HG02938 (cell line): ENCODE measurements around the gene EIF4EBP2.

Source experiments
- ATAC-seq: cut with Tn5 transposase; IDR thresholded peaks from one replicate; pipeline ENCODE4 v1.9.1; 2021; ENCODE audit warnings: mild to moderate bottlenecking, moderate library complexity; ENCODE audit not compliant: unreplicated experiment

EIF4EBP2 gene

DNA sequence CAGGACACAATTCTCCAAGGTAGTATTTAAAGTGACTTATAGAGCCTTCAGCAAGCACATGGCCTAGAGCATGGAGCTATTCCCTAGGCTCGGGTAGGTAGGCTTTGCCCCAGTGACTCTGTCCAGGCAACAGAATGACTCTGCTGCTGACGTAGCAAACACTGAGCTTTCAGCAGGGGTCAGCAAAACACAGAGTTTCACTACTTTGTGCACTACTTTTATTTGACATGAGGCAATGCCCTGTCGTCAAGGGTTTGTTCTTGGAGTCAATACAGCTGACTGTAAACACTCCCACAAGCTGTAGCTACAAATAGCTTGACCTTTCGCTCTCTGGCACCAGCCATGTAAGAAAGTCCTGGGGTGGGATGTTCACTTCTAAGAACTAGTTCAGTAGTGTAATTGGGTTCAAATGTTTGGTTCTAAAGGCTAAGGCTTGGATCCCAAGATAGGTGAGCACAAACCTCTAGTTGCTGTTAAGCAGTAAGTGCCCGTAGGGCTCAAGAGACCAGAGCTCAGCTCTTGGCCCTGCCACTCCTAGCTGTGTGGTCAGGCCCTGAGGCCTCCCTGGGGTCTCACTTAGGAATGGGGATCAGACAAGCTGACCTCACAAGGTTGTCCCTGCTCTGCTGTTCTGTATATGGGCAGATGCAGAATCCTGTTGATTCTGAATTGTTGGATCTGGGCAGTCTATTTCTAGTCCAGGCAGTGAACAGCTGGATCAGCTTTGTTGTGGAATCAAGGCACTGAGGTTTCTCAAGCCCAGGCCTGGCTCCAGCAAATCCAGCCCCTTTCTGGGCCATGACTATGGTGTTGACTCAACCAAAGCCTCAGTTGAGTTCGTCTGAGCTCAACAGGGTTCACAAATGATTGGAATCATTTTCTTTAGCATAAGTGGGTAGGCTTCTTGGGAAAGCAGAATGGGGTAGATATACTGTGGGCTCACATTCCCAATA lies 26.8 kb downstream of the EIF4EBP2 start:
- no peak for ATAC-seq

DNA sequence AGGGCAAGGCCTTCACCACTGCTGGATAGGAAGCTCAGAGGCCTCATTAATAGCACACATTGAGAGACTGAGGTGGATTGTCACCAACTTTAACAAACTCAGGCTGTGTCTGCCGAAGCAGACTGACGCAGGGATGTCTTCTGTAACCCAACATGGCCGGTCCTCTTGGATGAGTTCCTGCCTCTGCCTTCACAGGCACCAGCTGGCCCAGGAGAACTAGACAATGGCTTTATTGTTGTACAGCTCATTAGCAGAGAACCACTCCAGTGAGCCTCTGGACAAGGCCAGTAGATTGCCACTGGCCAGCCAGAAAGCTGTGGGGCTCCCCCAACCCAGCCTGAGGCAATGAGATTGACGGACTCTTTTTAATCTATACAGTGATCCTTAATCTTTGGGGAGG lies 28.2 kb downstream of the EIF4EBP2 start:
- no peak for ATAC-seq

DNA sequence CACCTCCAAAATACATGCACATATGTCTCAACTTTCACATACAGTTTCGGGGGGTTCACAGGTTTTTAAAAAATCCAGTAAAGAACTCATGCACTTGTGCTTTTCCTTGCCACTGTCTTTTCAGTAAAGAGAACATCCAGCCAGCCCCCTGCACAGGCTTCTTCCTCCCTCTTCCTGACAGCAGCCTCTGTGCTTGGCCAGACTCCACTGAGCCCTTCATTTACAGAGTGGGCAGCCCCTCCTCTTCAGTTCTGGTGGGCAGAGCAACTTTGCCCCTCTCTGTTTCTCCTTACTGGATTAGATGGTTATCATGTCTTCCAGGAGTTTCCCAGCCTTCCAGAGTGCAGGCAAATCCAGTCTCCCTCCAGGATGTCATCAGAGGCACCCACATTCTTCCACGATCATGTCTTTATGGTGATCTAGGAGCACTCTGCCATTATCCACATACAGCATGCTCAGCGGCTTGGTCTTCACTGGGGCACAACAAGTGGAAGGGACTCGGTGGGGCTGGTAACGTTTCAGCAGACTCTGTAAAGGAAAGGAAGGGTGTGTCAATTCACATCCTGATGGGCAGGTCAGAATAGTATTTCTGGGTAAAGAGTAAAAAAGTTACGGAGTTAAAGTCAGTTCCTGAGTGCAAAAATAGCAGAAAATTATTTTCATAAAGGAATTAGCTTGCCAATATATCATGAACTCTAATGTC lies 28.8 kb downstream of the EIF4EBP2 start:
- no peak for ATAC-seq

DNA sequence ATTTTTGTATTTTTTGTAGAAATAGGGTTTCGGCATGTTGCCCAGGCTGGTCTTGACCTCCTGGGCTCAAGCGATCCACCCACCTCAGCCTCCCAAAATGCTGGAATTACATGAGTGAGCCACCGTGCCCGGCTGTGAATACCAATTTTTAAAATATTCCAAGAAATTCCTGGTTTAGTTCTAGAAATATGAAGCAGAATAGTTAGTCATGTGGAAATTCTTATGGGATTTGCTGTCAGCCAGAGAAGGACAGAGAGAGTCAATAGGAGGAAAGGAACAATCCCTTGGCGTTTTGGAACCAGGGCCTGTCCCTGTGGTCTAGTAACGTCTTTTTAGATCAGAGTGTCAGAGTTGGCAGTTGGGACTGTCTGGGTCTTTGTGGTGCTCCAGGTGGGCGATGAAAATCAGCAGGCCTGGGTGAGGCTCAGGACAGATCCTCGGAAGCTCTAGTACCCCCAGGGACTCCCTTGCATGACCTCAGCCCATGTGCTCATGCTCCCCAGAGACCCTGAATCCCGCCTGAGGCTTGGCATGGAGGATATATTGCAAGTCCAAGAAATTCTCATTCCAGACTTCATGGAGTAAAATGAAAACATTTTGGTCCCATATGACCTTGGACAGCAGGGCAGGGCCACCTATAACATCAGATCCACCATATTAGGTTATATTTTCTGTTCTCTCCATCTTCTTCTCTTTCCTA lies 29.8 kb downstream of the EIF4EBP2 start:
- ATAC-seq, result no peak

DNA sequence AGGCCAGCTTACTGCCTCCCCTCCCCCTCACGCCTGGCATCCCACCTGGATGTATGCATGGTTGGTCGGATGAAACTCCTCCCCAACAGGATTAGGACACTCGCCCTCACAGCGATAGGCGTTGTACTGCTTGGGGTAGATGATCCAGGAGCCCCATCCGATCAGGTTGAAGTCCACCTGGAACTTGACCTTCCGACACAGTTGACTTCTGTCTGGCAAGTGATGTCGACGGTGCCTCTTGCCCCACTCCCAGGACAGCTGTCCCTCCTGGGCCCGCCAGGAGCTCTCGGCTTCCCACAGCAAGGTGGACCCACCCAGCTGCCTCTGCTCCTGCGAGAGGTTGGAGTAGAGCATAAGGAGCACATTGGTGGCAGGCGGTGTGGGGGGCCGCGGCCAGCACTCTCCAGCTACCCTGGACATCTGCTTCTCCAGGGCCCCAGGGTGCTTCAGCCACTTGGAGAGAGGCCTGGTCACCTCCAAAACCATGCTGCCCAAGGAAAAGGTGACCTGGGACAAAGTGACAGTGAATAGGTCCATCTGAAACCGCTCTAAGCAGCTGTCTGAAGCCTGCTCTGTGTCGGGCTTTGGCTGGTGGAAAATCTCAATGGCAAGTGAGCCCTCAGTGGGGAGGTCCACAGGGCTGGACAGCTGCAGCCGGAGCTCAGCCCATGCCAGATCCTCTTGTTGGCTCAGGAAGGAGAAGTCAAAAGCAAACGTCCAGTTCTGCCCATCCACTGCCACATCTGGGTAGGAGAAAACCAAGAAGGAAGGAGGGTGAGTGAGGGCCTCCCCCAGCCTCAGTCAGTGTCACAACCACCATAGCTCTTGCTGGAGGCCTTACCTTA lies 31.5 kb downstream of the EIF4EBP2 start:
- ATAC-seq, result no peak

DNA sequence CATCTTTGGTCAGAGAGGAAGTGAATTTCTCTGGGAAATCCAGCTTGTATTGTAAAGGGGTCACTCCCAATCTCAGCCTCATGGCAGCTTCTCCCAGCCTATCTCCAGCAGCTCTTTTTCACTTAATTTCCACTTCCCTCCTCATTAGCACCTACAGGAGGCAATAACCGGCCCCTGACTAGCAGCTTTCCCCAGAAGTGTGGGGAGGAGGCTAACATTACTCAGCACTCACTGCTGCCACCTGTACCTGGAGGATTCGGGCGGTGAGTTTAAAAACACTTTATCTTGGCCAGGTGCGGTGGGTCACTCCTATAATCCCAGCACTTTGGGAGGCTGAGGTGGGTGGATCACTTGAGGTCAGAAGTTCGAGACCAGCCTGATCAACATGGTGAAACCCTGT lies 33.8 kb downstream of the EIF4EBP2 start:
- ATAC-seq, result no peak

DNA sequence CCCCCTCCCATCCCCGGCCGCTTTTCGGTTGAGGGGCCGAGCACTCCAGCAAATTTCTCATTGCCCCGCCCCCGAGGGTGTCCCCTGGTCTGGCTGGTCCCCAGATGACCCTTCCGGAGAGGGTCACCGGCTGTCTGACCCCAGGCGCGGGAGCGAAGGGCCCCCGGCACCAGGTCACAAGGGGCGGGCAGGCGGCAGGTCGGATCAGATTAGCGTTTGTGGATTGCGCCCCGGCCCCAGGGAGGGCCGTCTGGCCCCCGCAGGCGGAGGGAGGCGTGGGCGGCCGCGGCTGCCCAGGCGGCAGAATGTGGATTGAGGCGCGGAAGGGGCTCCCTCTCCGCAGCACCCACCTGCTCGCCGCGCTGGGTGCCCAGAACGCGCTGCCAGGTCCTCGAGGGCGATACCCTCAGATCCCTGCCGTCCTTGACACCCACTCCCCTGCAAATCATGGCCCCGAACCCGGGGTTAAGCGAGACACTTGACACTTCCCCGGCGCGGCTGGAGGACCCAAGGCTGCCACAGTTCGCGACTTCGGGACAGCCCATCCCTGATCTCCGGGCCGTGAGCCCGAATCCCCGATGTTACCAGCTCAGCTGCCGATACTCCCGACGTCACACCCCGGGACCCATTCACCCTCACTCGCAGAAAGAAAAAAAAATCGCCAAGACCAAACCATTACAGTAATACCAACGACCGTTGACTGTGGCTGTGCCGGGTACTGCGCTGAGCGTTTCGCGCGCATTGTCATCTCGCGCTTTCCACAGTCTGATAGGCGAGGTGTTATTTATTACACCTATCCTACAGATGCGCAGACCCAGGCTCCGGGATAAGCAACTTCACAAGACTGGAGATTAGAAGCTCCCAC lies 36.6 kb downstream of the EIF4EBP2 start:
- ATAC-seq, result no peak

DNA sequence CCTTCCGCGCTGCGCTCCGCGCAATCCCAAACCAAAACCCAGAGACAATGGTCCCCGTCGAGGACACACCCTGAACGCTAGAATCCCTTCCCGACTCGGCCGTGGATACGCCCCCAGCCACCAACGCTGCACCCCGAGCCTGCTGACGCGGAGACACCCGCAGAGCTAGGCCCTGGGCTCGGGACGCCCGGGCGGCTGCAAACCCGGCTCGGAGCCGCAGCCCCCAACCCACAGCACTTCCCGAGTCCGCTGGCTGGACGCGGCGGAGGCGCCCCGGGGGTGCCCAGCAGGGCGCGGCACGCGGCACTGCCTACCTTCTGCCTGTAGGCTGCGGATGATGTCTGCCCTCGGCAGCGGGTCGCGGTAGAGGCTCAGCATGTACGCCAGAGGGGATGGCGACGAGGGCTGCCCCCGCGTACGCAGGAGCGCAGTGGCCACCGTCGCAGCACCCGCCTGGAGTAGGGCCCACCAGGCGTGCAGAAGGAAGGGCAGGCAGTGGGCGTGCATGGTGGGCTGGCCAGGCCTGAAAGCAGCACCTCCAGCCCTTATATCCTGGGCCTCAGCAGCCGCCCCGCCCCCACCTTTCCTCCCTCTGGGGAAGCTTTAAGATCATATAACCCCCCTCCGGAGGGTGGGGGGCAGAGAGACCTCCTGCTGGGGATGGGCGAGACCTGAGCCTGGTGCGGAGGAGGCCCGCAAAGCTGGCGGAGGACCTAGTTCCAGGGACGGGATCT lies 37.4 kb downstream of the EIF4EBP2 start, which contains the start of gene NODAL:
TSS of gene NODAL (minus strand) at position 521 of the 734 bp plus-strand sequence. CDS start at position 507, 14 bp downstream.
- ATAC-seq, result no peak

DNA sequence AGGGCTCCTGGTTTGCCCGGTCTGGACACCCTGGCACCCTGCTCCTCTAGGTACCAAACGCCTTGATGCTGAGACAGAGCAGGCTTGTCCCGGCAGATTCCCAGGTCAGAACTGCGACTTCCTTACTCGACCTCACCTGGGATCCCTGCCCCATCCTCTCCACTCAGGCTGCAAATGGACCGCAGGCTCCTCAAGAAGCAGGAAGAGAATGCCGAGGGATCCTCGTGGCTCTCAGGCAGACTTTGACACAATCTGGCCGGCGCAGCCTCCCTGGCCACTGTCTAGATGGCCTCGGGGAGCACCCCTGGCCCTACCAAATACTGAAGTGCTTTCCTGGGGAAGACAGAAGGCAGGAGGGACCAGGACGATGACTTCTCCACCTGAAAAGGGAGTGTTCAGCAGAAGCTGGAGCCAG lies 38.0 kb downstream of the EIF4EBP2 start:
- no peak for ATAC-seq

DNA sequence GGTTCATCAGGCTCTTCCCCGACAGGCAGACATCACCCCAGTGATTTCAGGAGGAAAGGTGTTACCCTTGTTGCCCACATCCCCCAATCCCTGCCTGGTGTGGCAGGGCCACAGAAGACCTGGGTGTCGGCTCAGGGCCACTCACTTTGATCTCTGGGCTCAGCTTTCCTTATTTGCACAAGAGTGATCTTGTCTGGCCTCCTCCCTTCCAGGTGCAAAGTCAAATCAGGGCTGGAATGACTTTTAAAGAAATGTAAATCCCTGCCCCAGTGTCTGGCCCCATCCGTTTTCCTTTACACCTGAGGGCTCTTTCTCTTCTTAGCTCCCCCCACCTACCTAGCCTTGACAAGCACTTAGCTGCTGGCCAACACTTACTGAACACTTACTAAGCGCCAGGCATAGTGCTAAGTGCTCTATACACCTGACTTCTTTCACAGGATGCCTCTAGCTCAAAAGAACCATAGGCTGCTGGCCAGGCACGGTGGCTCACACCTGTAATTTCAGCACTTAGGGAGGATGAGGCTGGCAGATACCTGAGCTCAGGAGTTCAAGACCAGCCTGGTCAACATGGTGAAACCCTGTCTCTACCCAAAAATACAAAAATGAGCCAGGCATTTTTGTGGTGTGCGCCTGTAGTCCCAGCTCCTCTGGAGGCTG lies 38.5 kb downstream of the EIF4EBP2 start:
- no peak for ATAC-seq

DNA sequence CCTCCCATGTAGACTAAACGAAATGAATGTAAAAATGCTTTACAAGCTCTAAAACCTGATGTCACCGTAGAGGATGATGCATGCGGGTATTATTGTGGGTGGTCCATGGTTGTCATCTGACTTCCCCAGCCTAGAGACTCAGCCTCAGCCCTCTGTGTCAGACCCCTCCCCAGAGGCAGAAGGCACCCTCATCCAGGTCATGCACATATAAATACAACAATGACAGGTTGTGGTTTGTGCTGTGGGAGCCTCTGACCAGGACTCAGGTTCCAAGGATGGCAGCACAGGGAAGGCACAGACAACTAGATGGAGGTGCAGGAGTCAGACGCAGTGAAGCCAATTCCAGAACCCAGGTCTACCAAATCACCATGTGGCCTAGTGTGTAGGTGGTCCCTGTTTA lies 40.8 kb downstream of the EIF4EBP2 start:
- ATAC-seq, result no peak

DNA sequence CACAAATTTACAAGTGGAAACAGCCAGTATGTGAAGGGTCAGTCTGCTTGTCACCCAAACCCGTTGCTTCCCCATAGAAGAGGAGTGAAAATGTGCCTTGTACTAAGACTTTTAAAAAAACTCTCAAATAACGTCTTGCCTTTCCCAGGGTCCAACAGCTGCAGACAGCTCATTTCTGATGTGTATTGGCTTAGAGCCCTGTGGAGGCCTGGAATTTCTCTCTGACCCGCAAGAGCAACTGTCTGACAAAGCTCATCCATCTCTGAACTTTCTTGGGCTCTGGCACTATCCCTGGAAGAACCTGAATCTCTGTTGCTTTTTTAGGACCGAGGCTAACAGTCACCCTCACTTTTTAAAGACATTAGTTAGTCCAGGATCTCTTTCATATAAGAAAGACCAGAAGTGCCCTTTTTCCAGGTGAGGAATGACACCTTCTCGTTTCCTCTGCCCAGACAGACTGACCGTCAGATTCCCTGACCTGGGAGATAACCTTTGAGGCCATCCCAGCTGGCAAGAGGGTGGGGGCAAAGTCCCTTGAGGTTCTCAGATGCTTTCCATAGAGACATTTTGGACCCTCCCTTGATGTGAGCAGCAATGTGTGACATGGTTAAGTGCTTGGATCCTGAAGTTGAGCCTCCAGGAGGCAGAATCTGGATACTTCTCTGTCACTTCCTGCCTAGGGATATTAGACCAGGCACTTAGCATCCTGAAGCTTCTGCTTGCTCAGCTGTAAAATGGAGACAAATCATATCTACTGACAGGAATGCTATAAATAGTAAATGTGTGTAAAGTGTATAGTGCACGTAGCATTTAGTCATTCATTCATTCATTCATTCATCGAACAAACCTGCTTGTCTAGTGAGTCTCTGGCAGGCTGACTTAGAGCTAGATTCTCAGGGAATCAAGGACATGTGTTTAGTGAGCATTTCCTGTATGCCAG lies 42.0 kb downstream of the EIF4EBP2 start:
- ATAC-seq, result no peak

DNA sequence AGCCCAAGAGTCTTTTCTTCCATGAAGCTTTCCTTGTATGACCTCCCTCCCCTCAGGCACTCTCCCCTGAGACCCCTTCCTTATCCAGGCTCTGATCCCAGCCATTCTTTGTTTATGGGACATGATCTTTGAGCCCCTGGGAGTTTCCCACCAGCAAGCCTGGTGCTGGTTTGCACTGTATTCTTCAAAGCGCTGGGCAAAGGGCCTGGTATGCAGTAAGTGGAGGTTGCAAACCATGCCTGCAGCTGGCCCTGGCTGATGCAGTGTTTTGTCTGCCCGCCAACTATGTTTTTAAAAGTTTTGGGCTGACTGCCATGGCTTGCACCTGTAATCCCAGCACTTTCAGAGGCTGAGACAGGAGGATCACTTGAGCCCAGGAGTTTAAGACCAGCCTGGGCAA lies 44.3 kb downstream of the EIF4EBP2 start:
- ATAC-seq, result no peak

DNA sequence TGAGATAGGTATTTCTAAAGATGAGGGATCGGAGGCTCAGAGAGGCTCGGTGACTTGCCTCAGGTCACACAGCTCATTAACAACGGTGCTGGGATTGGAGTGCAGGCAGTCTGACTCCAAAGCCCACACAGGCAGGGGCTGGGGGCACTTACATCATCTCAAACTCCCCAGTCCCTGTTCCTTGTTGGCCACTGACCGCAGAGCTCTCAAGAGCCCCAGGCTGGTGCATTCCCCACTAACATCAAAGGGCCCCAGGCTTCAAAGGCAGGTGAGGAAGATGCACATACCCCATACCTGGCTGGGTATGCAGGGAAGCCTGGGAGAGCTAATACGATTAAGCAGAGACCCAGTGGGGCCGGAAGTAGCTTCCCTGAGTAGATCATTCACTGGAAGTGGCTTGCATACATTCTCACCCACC lies 51.3 kb downstream of the EIF4EBP2 start:
- ATAC-seq, result no peak

DNA sequence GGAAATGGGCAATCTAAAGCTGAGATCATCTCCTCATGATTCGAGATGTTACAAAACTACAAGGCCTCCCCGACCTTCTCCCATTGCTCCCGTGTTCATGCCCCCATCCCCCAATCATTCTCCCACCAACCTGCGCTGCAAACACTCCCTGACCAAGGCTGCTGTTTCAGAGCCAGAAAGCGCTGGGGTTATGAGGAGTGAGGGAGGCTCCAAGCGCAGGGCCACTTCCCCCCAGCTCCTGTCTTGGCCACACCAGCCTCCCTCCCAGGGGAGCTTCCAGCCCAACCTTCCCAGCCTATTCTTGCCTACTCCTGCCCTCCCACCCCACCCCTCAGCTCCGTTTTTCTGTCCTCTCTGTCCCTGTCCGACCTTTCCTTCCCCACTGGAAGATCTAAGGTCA lies 52.2 kb downstream of the EIF4EBP2 start:
- no peak for ATAC-seq

DNA sequence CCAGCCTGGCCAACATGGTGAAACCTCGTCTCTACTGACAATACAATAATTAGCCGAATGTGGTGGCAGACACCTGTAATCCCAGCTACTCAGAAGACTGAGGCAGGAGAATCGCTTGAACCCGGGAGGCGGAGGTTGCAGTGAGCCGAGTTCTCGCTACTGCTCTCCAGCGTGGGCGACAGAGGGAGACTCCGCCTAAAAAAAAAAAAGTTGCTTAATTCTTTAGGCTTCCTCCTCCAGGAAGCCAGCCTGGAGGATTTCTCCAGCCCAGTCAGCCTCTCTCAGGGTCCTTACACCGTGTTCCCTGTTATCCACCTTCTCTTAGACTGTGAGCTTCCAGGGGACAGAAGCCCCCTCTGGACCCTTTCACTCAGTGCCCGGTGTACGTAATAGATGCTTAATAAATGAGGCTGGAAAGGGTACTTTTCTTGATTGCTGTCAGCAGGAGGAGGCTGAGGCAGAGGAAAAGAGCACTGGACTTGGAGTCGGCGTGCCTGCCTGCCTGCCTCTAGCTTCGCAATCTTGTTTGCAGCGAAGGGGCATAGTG lies 53.9 kb downstream of the EIF4EBP2 start:
- ATAC-seq, result no peak
